ENCODE results near the gene IL4R.

- TF ChIP-seq, protein P1, sequence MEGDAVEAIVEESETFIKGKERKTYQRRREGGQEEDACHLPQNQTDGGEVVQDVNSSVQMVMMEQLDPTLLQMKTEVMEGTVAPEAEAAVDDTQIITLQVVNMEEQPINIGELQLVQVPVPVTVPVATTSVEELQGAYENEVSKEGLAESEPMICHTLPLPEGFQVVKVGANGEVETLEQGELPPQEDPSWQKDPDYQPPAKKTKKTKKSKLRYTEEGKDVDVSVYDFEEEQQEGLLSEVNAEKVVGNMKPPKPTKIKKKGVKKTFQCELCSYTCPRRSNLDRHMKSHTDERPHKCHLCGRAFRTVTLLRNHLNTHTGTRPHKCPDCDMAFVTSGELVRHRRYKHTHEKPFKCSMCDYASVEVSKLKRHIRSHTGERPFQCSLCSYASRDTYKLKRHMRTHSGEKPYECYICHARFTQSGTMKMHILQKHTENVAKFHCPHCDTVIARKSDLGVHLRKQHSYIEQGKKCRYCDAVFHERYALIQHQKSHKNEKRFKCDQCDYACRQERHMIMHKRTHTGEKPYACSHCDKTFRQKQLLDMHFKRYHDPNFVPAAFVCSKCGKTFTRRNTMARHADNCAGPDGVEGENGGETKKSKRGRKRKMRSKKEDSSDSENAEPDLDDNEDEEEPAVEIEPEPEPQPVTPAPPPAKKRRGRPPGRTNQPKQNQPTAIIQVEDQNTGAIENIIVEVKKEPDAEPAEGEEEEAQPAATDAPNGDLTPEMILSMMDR (IDR thresholded peaks at IDR 0.05 in 8 of 11, conservative IDR thresholded peaks at IDR 0.05 in 3 of 11): no peak
- no peak for TF ChIP-seq POLR2AphosphoS5 (IDR thresholded peaks at IDR 0.05)
Observed at GRCh38 chr16:27334838-27335237, 21.1 kb downstream of the IL4R start.

Data from spleen (tissue), 7 donors.